Trophoblast cell (in vitro differentiated cells and primary cell): Measurements from ENCODE around the gene CACNA1B.

Experiments
- DNase-seq, 2 donors: peaks; one replicate each; pipeline ENCODE4 v3.0.0-alpha.2; 2016
- H2AFZ ChIP-seq: 2 replicates; pipeline ENCODE4 v1.6.1; 2013; ENCODE audit warnings: low read length, moderate library complexity, mild to moderate bottlenecking; ENCODE audit not compliant: insufficient read depth, poor library complexity
- H2AK5ac ChIP-seq: 2 replicates; pipeline ENCODE4 v1.6.1; 2013; ENCODE audit warnings: mild to moderate bottlenecking, low read length
- H2BK120ac ChIP-seq: 2 replicates; pipeline ENCODE4 v1.6.1; 2013; ENCODE audit warnings: low read length, mild to moderate bottlenecking, moderate library complexity; ENCODE audit not compliant: insufficient read depth, poor library complexity
- H2BK12ac ChIP-seq: 2 replicates; pipeline ENCODE4 v1.6.1; 2013; ENCODE audit warnings: mild to moderate bottlenecking, low read length, moderate library complexity
- H2BK5ac ChIP-seq: 2 replicates; pipeline ENCODE4 v1.6.1; 2013; ENCODE audit warnings: low read length, low read depth, moderate library complexity, mild to moderate bottlenecking; ENCODE audit not compliant: poor library complexity
- H3K14ac ChIP-seq: 2 replicates; pipeline ENCODE4 v1.6.1; 2013; ENCODE audit warnings: mild to moderate bottlenecking, low read length
- H3K18ac ChIP-seq: 2 replicates; pipeline ENCODE4 v1.6.1; 2013; ENCODE audit warnings: mild to moderate bottlenecking, low read length
- H3K23ac ChIP-seq: 2 replicates; pipeline ENCODE4 v1.6.1; 2013; ENCODE audit warnings: low read length
- H3K27ac ChIP-seq: 2 replicates; pipeline ENCODE4 v1.5.1; 2013; ENCODE audit warnings: low read depth, mild to moderate bottlenecking, inconsistent platforms, low read length, moderate library complexity
- H3K27me3 ChIP-seq: 2 replicates; pipeline ENCODE4 v1.6.1; 2013; ENCODE audit warnings: inconsistent platforms, mild to moderate bottlenecking, low read length, moderate library complexity; ENCODE audit not compliant: insufficient read depth
- H3K36me3 ChIP-seq, 2 experiments: 1 replicate in 1 of 2; 2 replicates in 1 of 2; pipeline ENCODE4 v1.6.1; 2013; ENCODE audit warnings: low read length in 2 of 2, mild to moderate bottlenecking in 2 of 2, moderate library complexity in 1 of 2; ENCODE audit not compliant: insufficient read depth in 2 of 2, control insufficient read depth in 1 of 2
- H3K4ac ChIP-seq: 2 replicates; pipeline ENCODE4 v1.6.1; 2013; ENCODE audit warnings: low read depth, mild to moderate bottlenecking, low read length, moderate library complexity
- H3K4me1 ChIP-seq, 2 experiments: 1 replicate in 1 of 2; 2 replicates in 1 of 2; pipeline ENCODE4 v1.6.1; 2013; ENCODE audit warnings: low read length in 2 of 2, mild to moderate bottlenecking in 2 of 2, moderate library complexity in 1 of 2; ENCODE audit not compliant: insufficient read depth in 2 of 2, control insufficient read depth in 1 of 2
- H3K4me2 ChIP-seq: 2 replicates; pipeline ENCODE4 v1.6.1; 2013; ENCODE audit warnings: inconsistent platforms, mild to moderate bottlenecking, low read length, moderate library complexity
- H3K4me3 ChIP-seq: 2 replicates; pipeline ENCODE4 v1.5.1; 2013; ENCODE audit warnings: mild to moderate bottlenecking, low read depth, low read length, inconsistent platforms
- H3K79me1 ChIP-seq: one replicate; pipeline ENCODE4 v1.6.1; 2013; ENCODE audit warnings: low read length
- H3K79me2 ChIP-seq: 2 replicates; pipeline ENCODE4 v1.6.1; 2013; ENCODE audit warnings: low read length, mild to moderate bottlenecking; ENCODE audit not compliant: control insufficient read depth, insufficient read depth, poor library complexity
- H3K9ac ChIP-seq: 2 replicates; pipeline ENCODE4 v1.6.1; 2013; ENCODE audit warnings: mild to moderate bottlenecking, low read length
- H3K9me3 ChIP-seq: 2 replicates; pipeline ENCODE4 v1.6.1; 2013; ENCODE audit warnings: low read depth, mild to moderate bottlenecking, control low read depth, inconsistent platforms, low read length; ENCODE audit not compliant: insufficient read depth
- H4K12ac ChIP-seq: 2 replicates; pipeline ENCODE4 v1.6.1; 2013; ENCODE audit warnings: low read depth, mild to moderate bottlenecking, low read length, moderate library complexity
- H4K8ac ChIP-seq: 2 replicates; pipeline ENCODE4 v1.6.1; 2013; ENCODE audit warnings: low read depth, mild to moderate bottlenecking, low read length, moderate library complexity
- H4K91ac ChIP-seq: one replicate; pipeline ENCODE4 v1.6.1; 2013; ENCODE audit warnings: low read depth, mild to moderate bottlenecking, low read length, moderate library complexity
- WGBS: extraction: QIAGEN DNeasy Blood & Tissue Kit; methylation state at CpG from one replicate; pipeline ENCODE4 v1.1.7; 2013; ENCODE audit warnings: missing lambda C conversion rate; ENCODE audit not compliant: insufficient read length, insufficient coverage; ENCODE audit errors: extremely low coverage; 5-methylcytosine and 5-hydroxymethylcytosine counted together

The CACNA1B gene

GRCh38 chr9:138025417-138025816 lies 147.8 kb downstream of the CACNA1B start:
- no peaks in the 10 kb centered on the region for H3K79me1 ChIP-seq
- H3K4me2 ChIP-seq: no peak overlapping the region
- no peak overlapping the region for H3K9ac ChIP-seq
- no peak overlapping the region for H4K91ac ChIP-seq
- no peak overlapping the region for H4K12ac ChIP-seq
- no peak overlapping the region for H2AK5ac ChIP-seq
- no peak overlapping the region for H3K14ac ChIP-seq
- WGBS: no CpG with 5 or more reads among the region's 4 CpGs
- no peak overlapping the region for H2BK5ac ChIP-seq
- no peak overlapping the region for H3K18ac ChIP-seq
- H2BK12ac ChIP-seq: no peak overlapping the region
- peak overlapping the region; percentile 13 for H3K4me3 ChIP-seq
- no peak overlapping the region for H4K8ac ChIP-seq
- no peak overlapping the region for H2AFZ ChIP-seq
- no peak overlapping the region for H3K23ac ChIP-seq
- no peaks in the 10 kb centered on the region for H3K36me3 ChIP-seq
- peaks cover 24% of the 10 kb centered on the region for H3K27me3 ChIP-seq
- no peak for DNase-seq
- H3K27ac ChIP-seq: no peak overlapping the region
- H3K4ac ChIP-seq: no peak overlapping the region
- H3K79me2 ChIP-seq: no peaks in the 10 kb centered on the region
- H3K9me3 ChIP-seq: peaks cover 25% of the 10 kb centered on the region
- H3K4me1 ChIP-seq: peaks cover 4 to 5% of the 10 kb centered on the region in 2 experiments
- H2BK120ac ChIP-seq: no peak overlapping the region

GRCh38 chr9:138025908-138026307 lies 148.3 kb downstream of the CACNA1B start:
- Histone ChIP-seq H3K36me3 (no peaks in the 10 kb centered on the region), H4K91ac (no peak overlapping the region), H2BK120ac (no peak overlapping the region), H3K14ac (no peak overlapping the region), H3K27me3 (peaks cover 24% of the 10 kb centered on the region), H2BK12ac (no peak overlapping the region), H3K18ac (no peak overlapping the region), H3K4me3 (peak overlapping the region; percentile 18), H3K9ac (no peak overlapping the region), H3K79me1 (no peaks in the 10 kb centered on the region), H3K4ac (no peak overlapping the region), H3K23ac (no peak overlapping the region), H3K79me2 (no peaks in the 10 kb centered on the region), H3K4me1 (peaks cover 4 to 5% of the 10 kb centered on the region in 2 experiments), H3K27ac (no peak overlapping the region), H4K8ac (no peak overlapping the region), H2AK5ac (no peak overlapping the region), H3K9me3 (peaks cover 21% of the 10 kb centered on the region), H2BK5ac (no peak overlapping the region), H4K12ac (no peak overlapping the region), H2AFZ (no peak overlapping the region), H3K4me2 (no peak overlapping the region)
- WGBS: no CpG with 5 or more reads among the region's 7 CpGs
- no peak for DNase-seq

- WGBS: no CpG with 5 or more reads among the region's 1 CpG
- H3K9me3 ChIP-seq: peaks cover 9% of the 10 kb centered on the region
- no peak for DNase-seq
- no peak overlapping the region for H3K23ac ChIP-seq
- H3K36me3 ChIP-seq: no peaks in the 10 kb centered on the region
- H2AK5ac ChIP-seq: no peak overlapping the region
- no peak overlapping the region for H2BK12ac ChIP-seq
- no peak overlapping the region for H2BK5ac ChIP-seq
- no peak overlapping the region for H3K4me3 ChIP-seq
- no peaks in the 10 kb centered on the region for H3K4me1 ChIP-seq
- H3K9ac ChIP-seq: no peak overlapping the region
- no peak overlapping the region for H4K8ac ChIP-seq
- H3K4me2 ChIP-seq: no peak overlapping the region
- no peak overlapping the region for H3K4ac ChIP-seq
- no peak overlapping the region for H4K12ac ChIP-seq
- H3K27ac ChIP-seq: no peak overlapping the region
- H3K14ac ChIP-seq: no peak overlapping the region
- no peak overlapping the region for H2AFZ ChIP-seq
- no peaks in the 10 kb centered on the region for H3K79me2 ChIP-seq
- H3K18ac ChIP-seq: no peak overlapping the region
- H3K27me3 ChIP-seq: peaks cover 10% of the 10 kb centered on the region
- no peaks in the 10 kb centered on the region for H3K79me1 ChIP-seq
- H2BK120ac ChIP-seq: no peak overlapping the region
- H4K91ac ChIP-seq: no peak overlapping the region
These were observed 151.0 kb downstream of the CACNA1B start for GRCh38 chr9:138028596-138028995.

GRCh38 chr9:138031186-138031585 lies 153.6 kb downstream of the CACNA1B start:
- H2BK12ac ChIP-seq: no peak overlapping the region
- no peak overlapping the region for H2AFZ ChIP-seq
- H3K9ac ChIP-seq: no peak overlapping the region
- no peaks in the 10 kb centered on the region for H3K79me1 ChIP-seq
- no peak overlapping the region for H2BK120ac ChIP-seq
- no peak overlapping the region for H4K12ac ChIP-seq
- H3K4ac ChIP-seq: no peak overlapping the region
- H4K91ac ChIP-seq: no peak overlapping the region
- H2AK5ac ChIP-seq: no peak overlapping the region
- H3K27ac ChIP-seq: no peak overlapping the region
- no peaks in the 10 kb centered on the region for H3K79me2 ChIP-seq
- H3K14ac ChIP-seq: no peak overlapping the region
- no peak for DNase-seq
- H3K23ac ChIP-seq: no peak overlapping the region
- WGBS: no CpG with 5 or more reads among the region's 3 CpGs
- no peaks in the 10 kb centered on the region for H3K36me3 ChIP-seq
- H3K4me3 ChIP-seq: no peak overlapping the region
- no peaks in the 10 kb centered on the region for H3K27me3 ChIP-seq
- no peak overlapping the region for H2BK5ac ChIP-seq
- no peak overlapping the region for H3K18ac ChIP-seq
- peaks cover 3% of the 10 kb centered on the region for H3K9me3 ChIP-seq
- H3K4me2 ChIP-seq: no peak overlapping the region
- H3K4me1 ChIP-seq: no peaks in the 10 kb centered on the region
- no peak overlapping the region for H4K8ac ChIP-seq
